AG04449 (cell line): Measurements from ENCODE around the gene USH2A.
A peak's percentile ranks its signal among the peaks of the same experiment; 100 is the strongest.

Experiments
- CTCF ChIA-PET: fragments of 350-600 bp; formaldehyde crosslinking; extraction: SDS; loops from one replicate; lab custom pipeline; 2021; ENCODE audit warnings: antibody characterized with exemption; lab: Yijun Ruan, JAX
- POLR2A ChIA-PET: fragments of 400-600, 350-600 bp; formaldehyde crosslinking; extraction: SDS; loops from one replicate; lab custom pipeline; 2020; ENCODE audit warnings: antibody characterized with exemption, inconsistent platforms; lab: Yijun Ruan, JAX
- DNase-seq: peaks from one replicate; pipeline ENCODE4 v3.0.0-alpha.2; 2010; ENCODE audit warnings: low read depth, low spot score
- H3K4me3 ChIP-seq: 2 replicates; pipeline ENCODE4 v1.5.1; 2011; ENCODE audit warnings: low read depth, mild to moderate bottlenecking, control low read depth, low read length
- TF ChIP-seq, protein P1 (sequence below): IDR thresholded peaks from one replicate; pipeline ENCODE4 v1.5.1; 2011; ENCODE audit warnings: mild to moderate bottlenecking, moderate library complexity, low read length, control low read depth, inconsistent platforms; ENCODE audit not compliant: insufficient read depth; ENCODE audit errors: missing control alignments

USH2A gene

GRCh38 chr1:216186816-216187215 lies 236.4 kb downstream of the USH2A start:
- DNase-seq = no peak
- ChIA-PET CTCF (no interaction called here), POLR2A (no interaction called here)
- TF ChIP-seq, protein P1, sequence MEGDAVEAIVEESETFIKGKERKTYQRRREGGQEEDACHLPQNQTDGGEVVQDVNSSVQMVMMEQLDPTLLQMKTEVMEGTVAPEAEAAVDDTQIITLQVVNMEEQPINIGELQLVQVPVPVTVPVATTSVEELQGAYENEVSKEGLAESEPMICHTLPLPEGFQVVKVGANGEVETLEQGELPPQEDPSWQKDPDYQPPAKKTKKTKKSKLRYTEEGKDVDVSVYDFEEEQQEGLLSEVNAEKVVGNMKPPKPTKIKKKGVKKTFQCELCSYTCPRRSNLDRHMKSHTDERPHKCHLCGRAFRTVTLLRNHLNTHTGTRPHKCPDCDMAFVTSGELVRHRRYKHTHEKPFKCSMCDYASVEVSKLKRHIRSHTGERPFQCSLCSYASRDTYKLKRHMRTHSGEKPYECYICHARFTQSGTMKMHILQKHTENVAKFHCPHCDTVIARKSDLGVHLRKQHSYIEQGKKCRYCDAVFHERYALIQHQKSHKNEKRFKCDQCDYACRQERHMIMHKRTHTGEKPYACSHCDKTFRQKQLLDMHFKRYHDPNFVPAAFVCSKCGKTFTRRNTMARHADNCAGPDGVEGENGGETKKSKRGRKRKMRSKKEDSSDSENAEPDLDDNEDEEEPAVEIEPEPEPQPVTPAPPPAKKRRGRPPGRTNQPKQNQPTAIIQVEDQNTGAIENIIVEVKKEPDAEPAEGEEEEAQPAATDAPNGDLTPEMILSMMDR = no peak
- H3K4me3 ChIP-seq = no peak overlapping the region

DNA sequence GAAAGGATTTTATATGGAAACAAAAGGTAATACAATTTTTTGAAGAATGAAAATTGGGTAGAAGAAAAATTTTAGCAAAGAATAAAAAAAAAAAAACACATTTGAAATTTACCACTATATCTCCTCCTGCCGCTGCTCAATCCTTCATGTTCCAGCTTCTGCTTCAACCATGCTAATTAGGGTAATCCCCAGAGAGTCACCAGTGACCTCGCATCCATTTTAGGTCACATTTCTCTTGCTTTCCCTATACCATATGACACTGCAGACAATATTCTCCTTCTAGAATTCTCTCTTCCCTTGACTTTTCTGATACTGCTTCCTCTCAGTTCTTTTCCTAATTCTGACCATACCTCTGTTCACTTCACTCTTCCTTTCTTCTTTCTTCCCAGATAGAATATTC lies 237.1 kb downstream of the USH2A start:
- H3K4me3 ChIP-seq = no peak overlapping the region
- DNase-seq = no peak
- TF ChIP-seq, protein P1 = no peak
- ChIA-PET POLR2A (no interaction called here), CTCF (no interaction called here)

- POLR2A ChIA-PET = no interaction called here
- TF ChIP-seq, protein P1 = no peak
- DNase-seq = no peak
- no peak overlapping the region for H3K4me3 ChIP-seq
- CTCF ChIA-PET = interaction anchor here (2.4 kb wide), 1 partner anchor 37 kb away, joined by 10 read pairs; no protein-coding TSS in a partner anchor
These were observed 239.0 kb downstream of the USH2A start for GRCh38 chr1:216184126-216184680.

DNA sequence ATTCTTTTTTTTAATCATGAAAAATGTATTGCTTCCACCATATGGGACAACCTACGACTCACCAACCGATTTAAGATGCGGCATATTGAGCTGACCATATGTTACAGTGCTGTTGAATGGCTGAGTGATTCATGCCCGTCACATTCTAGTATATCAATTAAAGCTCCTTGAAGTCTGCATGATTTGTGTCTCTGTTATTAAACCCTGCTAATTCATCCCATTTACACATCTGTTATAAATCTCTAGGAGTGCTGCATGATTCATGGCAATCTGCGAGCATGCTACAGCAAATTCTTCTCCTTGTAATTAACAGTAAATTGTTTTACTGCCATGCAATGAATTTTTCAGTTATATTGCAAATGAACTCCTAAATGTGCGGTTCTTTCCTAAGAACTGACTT lies 239.8 kb downstream of the USH2A start:
- no peak for DNase-seq
- POLR2A ChIA-PET = no interaction called here
- TF ChIP-seq, protein P1 = no peak
- no peak overlapping the region for H3K4me3 ChIP-seq
- CTCF ChIA-PET = interaction anchor here (1.3 to 2.4 kb wide), 2 partner anchors 35 to 38 kb away, joined by 3 to 10 read pairs; no protein-coding TSS in a partner anchor

GRCh38 chr1:216183007-216183406 lies 240.2 kb downstream of the USH2A start:
- TF ChIP-seq, protein P1 = no peak
- peak; percentile 9 for DNase-seq
- ChIA-PET POLR2A (no interaction called here), CTCF (interaction anchor here (1.3 to 2.4 kb wide), 2 partner anchors 36 to 38 kb away, joined by 3 to 10 read pairs; no protein-coding TSS in a partner anchor)
- H3K4me3 ChIP-seq = no peak overlapping the region

GRCh38 chr1:216181590-216181989 lies 241.7 kb downstream of the USH2A start:
- CTCF ChIA-PET = no interaction called here

More at GRCh38 chr1:216181590-216181989, 241.7 kb downstream of the USH2A start:
- H3K4me3 ChIP-seq = no peak overlapping the region
- POLR2A ChIA-PET = no interaction called here
- no peak for DNase-seq
- TF ChIP-seq, protein P1 = no peak
